Measurements from ENCODE around the gene ACP6. TPM values are rescaled to one million over a fixed set of nuclear protein-coding genes. Genes with fewer than 3 reads are reported as not detected.

Gene ACP6
- total and polyA plus RNA-seq, 10 of the 15 experiments (the other 5 are each of a cell fraction or from before 2014, with no cell fraction given): 3.1 to 19.7 (median 9.4) TPM

GRCh38 chr1:147626739-147627138, 43.6 kb downstream of the ACP6 start:
- ChIA-PET POLR2A (no interaction called here), CTCF (interaction anchor here (0.7 to 3.2 kb wide), 10 partner anchors 10 to 135 kb away, joined by 3 to 19 read pairs (median 5); no protein-coding TSS in a partner anchor), SMC1A (ENCODE audit: uncharacterized antibody, unreplicated experiment) (interaction anchor here (0.7 to 2.2 kb wide), 8 partner anchors 21 to 266 kb away, joined by 3 to 8 read pairs (median 4); no protein-coding TSS in a partner anchor), RAD21 (ENCODE audit: unreplicated experiment) (interaction anchor here (1.1 kb wide), 1 partner anchor 133 kb away, joined by 3 read pairs; no protein-coding TSS in a partner anchor)
- ATAC-seq: no peak
- no peak for FAIRE-seq
- Histone ChIP-seq H3K79me2 (ENCODE audit: control insufficient read depth, insufficient read depth, low read length) (no peaks in the 10 kb centered on the region), H3K4me1 (ENCODE audit: control insufficient read depth, insufficient read depth, low read length) (peaks cover 3% of the 10 kb centered on the region; the same call in 1 of the 2 replicates), H3K27me3 (replicated peaks in 1 of 2; ENCODE audit: control insufficient read depth in 2 of 2, insufficient read depth in 2 of 2, low read length in 1 of 2) (no peaks in the 10 kb centered on the region), H3K27ac (ENCODE audit: control insufficient read depth, insufficient read depth) (no peak overlapping the region), H3K4me3 (no peak overlapping the region), H3K36me3 (ENCODE audit: control insufficient read depth in 2 of 2, insufficient read depth in 2 of 2, low read length in 1 of 2) (peaks cover 0 to 2% of the 10 kb centered on the region in 2 experiments; a peak in 2 of 4 replicates), H3K4me2 (ENCODE audit: control insufficient read depth, insufficient read depth) (no peak overlapping the region), H2AFZ (ENCODE audit: control insufficient read depth, low read depth, low read length) (no peak overlapping the region), H3K9me3 (replicated peaks; ENCODE audit: control insufficient read depth, insufficient read depth, low read length) (no peaks in the 10 kb centered on the region), H4K20me1 (ENCODE audit: control insufficient read depth, insufficient read depth) (no peaks in the 10 kb centered on the region), H3K9ac (ENCODE audit: control insufficient read depth, insufficient read depth, low read length) (no peak overlapping the region)
- intact Hi-C loops (cut with micrococcal nuclease; ENCODE audit: unreplicated experiment) (loop anchor here (1.0 to 5.0 kb wide), 2 partner anchors 131 to 354 kb away; no protein-coding TSS in a partner anchor), in situ Hi-C loops (cut with MboI) (no loop called here)
- no TSS peak for BruUV-seq (replicated peaks)
- DNase-seq (ENCODE audit: low read depth, low spot score): no peak
- WGBS (ENCODE audit: insufficient coverage, insufficient replicate concordance, low lambda C conversion rate, missing lambda C conversion rate): 81% methylated on average over 5 of the region's 5 CpGs
- TF ChIP-seq POLR2AphosphoS2 (IDR thresholded peaks at IDR 0.05; ENCODE audit: low read depth, low read length) (no peak), CBX5 (IDR thresholded peaks at IDR 0.05; ENCODE audit: low read depth) (no peak), PAX5 (IDR thresholded peaks at IDR 0.05; ENCODE audit: borderline replicate concordance, low read depth, low read length) (no peak), BCL11A (IDR thresholded peaks at IDR 0.05; ENCODE audit: low read depth, low read length) (no peak), POLR2AphosphoS5 (IDR thresholded peaks at IDR 0.05; ENCODE audit: low read length) (no peak), CREB1 (IDR thresholded peaks at IDR 0.05; ENCODE audit: low read depth) (no peak), KAT2A (conservative IDR thresholded peaks at IDR 0.05; ENCODE audit: control insufficient read depth, low read depth, low read length) (no peak), ATF7 (IDR thresholded peaks at IDR 0.05; ENCODE audit: low read depth) (no peak), ZBTB4 (CRISPR knock-in tag; IDR thresholded peaks at IDR 0.05) (no peak), MTA2 (IDR thresholded peaks at IDR 0.05; ENCODE audit: low read depth) (no peak)
- TF ChIP-seq, protein P1, sequence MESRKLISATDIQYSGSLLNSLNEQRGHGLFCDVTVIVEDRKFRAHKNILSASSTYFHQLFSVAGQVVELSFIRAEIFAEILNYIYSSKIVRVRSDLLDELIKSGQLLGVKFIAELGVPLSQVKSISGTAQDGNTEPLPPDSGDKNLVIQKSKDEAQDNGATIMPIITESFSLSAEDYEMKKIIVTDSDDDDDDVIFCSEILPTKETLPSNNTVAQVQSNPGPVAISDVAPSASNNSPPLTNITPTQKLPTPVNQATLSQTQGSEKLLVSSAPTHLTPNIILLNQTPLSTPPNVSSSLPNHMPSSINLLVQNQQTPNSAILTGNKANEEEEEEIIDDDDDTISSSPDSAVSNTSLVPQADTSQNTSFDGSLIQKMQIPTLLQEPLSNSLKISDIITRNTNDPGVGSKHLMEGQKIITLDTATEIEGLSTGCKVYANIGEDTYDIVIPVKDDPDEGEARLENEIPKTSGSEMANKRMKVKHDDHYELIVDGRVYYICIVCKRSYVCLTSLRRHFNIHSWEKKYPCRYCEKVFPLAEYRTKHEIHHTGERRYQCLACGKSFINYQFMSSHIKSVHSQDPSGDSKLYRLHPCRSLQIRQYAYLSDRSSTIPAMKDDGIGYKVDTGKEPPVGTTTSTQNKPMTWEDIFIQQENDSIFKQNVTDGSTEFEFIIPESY (IDR thresholded peaks at IDR 0.05): no peak
- TF ChIP-seq, protein P2, sequence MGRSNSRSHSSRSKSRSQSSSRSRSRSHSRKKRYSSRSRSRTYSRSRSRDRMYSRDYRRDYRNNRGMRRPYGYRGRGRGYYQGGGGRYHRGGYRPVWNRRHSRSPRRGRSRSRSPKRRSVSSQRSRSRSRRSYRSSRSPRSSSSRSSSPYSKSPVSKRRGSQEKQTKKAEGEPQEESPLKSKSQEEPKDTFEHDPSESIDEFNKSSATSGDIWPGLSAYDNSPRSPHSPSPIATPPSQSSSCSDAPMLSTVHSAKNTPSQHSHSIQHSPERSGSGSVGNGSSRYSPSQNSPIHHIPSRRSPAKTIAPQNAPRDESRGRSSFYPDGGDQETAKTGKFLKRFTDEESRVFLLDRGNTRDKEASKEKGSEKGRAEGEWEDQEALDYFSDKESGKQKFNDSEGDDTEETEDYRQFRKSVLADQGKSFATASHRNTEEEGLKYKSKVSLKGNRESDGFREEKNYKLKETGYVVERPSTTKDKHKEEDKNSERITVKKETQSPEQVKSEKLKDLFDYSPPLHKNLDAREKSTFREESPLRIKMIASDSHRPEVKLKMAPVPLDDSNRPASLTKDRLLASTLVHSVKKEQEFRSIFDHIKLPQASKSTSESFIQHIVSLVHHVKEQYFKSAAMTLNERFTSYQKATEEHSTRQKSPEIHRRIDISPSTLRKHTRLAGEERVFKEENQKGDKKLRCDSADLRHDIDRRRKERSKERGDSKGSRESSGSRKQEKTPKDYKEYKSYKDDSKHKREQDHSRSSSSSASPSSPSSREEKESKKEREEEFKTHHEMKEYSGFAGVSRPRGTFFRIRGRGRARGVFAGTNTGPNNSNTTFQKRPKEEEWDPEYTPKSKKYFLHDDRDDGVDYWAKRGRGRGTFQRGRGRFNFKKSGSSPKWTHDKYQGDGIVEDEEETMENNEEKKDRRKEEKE (IDR thresholded peaks at IDR 0.05): no peak
- TF ChIP-seq, protein P3, sequence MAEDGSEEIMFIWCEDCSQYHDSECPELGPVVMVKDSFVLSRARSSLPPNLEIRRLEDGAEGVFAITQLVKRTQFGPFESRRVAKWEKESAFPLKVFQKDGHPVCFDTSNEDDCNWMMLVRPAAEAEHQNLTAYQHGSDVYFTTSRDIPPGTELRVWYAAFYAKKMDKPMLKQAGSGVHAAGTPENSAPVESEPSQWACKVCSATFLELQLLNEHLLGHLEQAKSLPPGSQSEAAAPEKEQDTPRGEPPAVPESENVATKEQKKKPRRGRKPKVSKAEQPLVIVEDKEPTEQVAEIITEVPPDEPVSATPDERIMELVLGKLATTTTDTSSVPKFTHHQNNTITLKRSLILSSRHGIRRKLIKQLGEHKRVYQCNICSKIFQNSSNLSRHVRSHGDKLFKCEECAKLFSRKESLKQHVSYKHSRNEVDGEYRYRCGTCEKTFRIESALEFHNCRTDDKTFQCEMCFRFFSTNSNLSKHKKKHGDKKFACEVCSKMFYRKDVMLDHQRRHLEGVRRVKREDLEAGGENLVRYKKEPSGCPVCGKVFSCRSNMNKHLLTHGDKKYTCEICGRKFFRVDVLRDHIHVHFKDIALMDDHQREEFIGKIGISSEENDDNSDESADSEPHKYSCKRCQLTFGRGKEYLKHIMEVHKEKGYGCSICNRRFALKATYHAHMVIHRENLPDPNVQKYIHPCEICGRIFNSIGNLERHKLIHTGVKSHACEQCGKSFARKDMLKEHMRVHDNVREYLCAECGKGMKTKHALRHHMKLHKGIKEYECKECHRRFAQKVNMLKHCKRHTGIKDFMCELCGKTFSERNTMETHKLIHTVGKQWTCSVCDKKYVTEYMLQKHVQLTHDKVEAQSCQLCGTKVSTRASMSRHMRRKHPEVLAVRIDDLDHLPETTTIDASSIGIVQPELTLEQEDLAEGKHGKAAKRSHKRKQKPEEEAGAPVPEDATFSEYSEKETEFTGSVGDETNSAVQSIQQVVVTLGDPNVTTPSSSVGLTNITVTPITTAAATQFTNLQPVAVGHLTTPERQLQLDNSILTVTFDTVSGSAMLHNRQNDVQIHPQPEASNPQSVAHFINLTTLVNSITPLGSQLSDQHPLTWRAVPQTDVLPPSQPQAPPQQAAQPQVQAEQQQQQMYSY (CRISPR knock-in tag; IDR thresholded peaks at IDR 0.05): no peak
